C4-2B (cell line): ENCODE results near the gene SELPLG.
A peak's percentile ranks its signal among the peaks of the same experiment; 100 is the strongest.

Experiments
- H3K27ac ChIP-seq: fragments of 450-650 bp; 2 replicates; pipeline ENCODE4 v1.5.1; 2017
- CTCF ChIP-seq: fragments of 450-650 bp; conservative IDR thresholded peaks from 2 replicates; pipeline ENCODE4 v1.5.1; 2017; ENCODE audit warnings: mild to moderate bottlenecking
- ZFX ChIP-seq: fragments of 450-650 bp; IDR thresholded peaks from 2 replicates; pipeline ENCODE4 v1.6.1; 2017

The SELPLG gene

GRCh38 chr12:108614041-108614440, 19.7 kb downstream of the SELPLG start:
- TF ChIP-seq CTCF (no peak), ZFX (no peak)
- no peak overlapping the region for H3K27ac ChIP-seq

- H3K27ac ChIP-seq: no peak overlapping the region
These were observed 20.1 kb downstream of the SELPLG start for GRCh38 chr12:108613548-108613947.

GRCh38 chr12:108612788-108613282, 20.9 kb downstream of the SELPLG start:
- TF ChIP-seq ZFX (no peak), CTCF (no peak)
- H3K27ac ChIP-seq: no peak overlapping the region

More at GRCh38 chr12:108613548-108613947, 20.1 kb downstream of the SELPLG start:
- TF ChIP-seq ZFX (no peak), CTCF (no peak)

- peak; percentile 49; the same call in 1 of the 2 replicates for TF ChIP-seq CTCF
- TF ChIP-seq ZFX: no peak
- no peak overlapping the region for H3K27ac ChIP-seq
These were observed 21.7 kb downstream of the SELPLG start for GRCh38 chr12:108611884-108612415.

GRCh38 chr12:108610856-108611605, 22.7 kb downstream of the SELPLG start:
- no peak overlapping the region for H3K27ac ChIP-seq
- TF ChIP-seq CTCF (no peak), ZFX (no peak)

- no peak overlapping the region for H3K27ac ChIP-seq
- TF ChIP-seq ZFX (no peak), CTCF (no peak)
These were observed 23.3 kb downstream of the SELPLG start for GRCh38 chr12:108610336-108610815.

GRCh38 chr12:108609537-108610335, 24.0 kb downstream of the SELPLG start:
- TF ChIP-seq ZFX (no peak), CTCF (no peak)
- H3K27ac ChIP-seq: no peak overlapping the region
